Urinary bladder (tissue), 4 donors: ENCODE measurements around the gene CCDC7. TPM values are rescaled to one million over a fixed set of nuclear protein-coding genes. Genes with fewer than 3 reads are reported as not detected.
"Not testable (repeated sequence)": the region's sequence is repeated elsewhere in the genome, so short reads cannot be mapped to it uniquely, and the experiment has no call there.

ENCODE experiments used
- DNase-seq: peaks from one replicate; pipeline ENCODE4 v3.0.0-alpha.2; 2015; ENCODE audit errors: extremely low spot score
- H3K27ac ChIP-seq: one replicate; pipeline ENCODE4 v1.5.1; 2013; ENCODE audit warnings: low read depth, mild to moderate bottlenecking, moderate library complexity
- H3K36me3 ChIP-seq: one replicate; pipeline ENCODE4 v1.6.1; 2013; ENCODE audit warnings: mild to moderate bottlenecking, moderate library complexity; ENCODE audit not compliant: insufficient read depth
- H3K4me1 ChIP-seq: one replicate; pipeline ENCODE4 v1.6.1; 2013; ENCODE audit warnings: mild to moderate bottlenecking, moderate library complexity; ENCODE audit not compliant: insufficient read depth
- H3K4me3 ChIP-seq: one replicate; pipeline ENCODE4 v1.5.1; 2013; ENCODE audit warnings: low read depth, low read length
- WGBS: extraction: QIAGEN DNeasy Blood & Tissue Kit; methylation state at CpG from one replicate; pipeline ENCODE4 v1.1.7; 2013; 5-methylcytosine and 5-hydroxymethylcytosine counted together
- polyA plus RNA-seq: library from polyadenylated mRNA; stranded (reverse); fragments of 200-250 nt; gene quantifications from one replicate; pipeline ENCODE4 v1.2.3, GENCODE V29; 2013
- total RNA-seq: library from RNA; depleted of rRNA; stranded (reverse); fragments of >200 nt; gene quantifications from one replicate; pipeline ENCODE4 v1.2.3, GENCODE V29; 2014
- donor health status: healthy with polysubstance abuse.
- donor health status: healthy.

CCDC7 gene
- total and polyA plus RNA-seq, 2 donors: 1.2 to 109 TPM

- no peak overlapping the region for H3K27ac ChIP-seq
- no peak for DNase-seq
- H3K36me3 ChIP-seq: peaks cover 3% of the 10 kb centered on the region
- H3K4me3 ChIP-seq: no peak overlapping the region
- 95% methylated on average over 7 of the region's 7 CpGs for WGBS
- H3K4me1 ChIP-seq: no peaks in the 10 kb centered on the region
These were observed 102.3 kb downstream of the CCDC7 start for GRCh38 chr10:32548208-32548607.

DNA sequence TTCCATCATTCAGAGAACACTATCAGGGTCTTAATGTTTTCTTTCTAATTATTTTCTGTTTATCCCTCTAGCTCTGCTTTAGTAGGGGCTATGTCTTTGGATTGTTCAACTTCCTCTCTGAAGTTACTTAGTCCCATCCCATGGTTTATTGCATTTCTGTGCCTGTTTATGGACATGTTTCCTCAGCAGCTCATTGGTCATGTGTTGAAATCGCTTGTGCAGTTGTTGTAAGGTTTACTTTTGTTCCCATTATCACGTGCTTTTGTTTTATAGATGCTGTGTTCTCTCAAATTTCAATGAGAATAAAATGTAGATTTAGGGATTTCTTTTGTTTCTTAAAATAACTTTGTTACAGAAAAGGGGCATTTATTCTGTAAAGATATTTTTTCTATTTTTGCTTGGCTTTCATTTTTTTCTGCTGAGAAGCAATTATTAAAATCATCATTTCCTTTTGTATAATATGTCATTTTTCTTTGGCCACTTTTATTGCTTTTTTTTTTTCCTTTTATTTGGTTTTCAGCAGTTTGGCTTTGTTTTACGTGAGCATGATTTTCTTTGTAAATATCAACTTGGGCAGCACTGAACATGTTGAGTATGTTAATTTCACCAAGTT lies 110.9 kb downstream of the CCDC7 start:
- 73% methylated on average over 3 of the region's 3 CpGs for WGBS
- H3K36me3 ChIP-seq: no peaks in the 10 kb centered on the region
- H3K4me1 ChIP-seq: no peaks in the 10 kb centered on the region
- H3K27ac ChIP-seq: no peak overlapping the region
- no peak overlapping the region for H3K4me3 ChIP-seq
- no peak for DNase-seq

GRCh38 chr10:32562695-32563094 lies 116.8 kb downstream of the CCDC7 start:
- not testable (repeated sequence) for H3K36me3 ChIP-seq, H3K4me1 ChIP-seq, DNase-seq, H3K27ac ChIP-seq, H3K4me3 ChIP-seq

- no peak for DNase-seq
- H3K36me3 ChIP-seq: no peaks in the 10 kb centered on the region
- no peaks in the 10 kb centered on the region for H3K4me1 ChIP-seq
- no peak overlapping the region for H3K27ac ChIP-seq
- H3K4me3 ChIP-seq: no peak overlapping the region
These were observed 131.5 kb downstream of the CCDC7 start for GRCh38 chr10:32577448-32577847.

- Histone ChIP-seq H3K4me3 (no peak overlapping the region), H3K4me1 (no peaks in the 10 kb centered on the region), H3K27ac (no peak overlapping the region), H3K36me3 (no peaks in the 10 kb centered on the region)
- DNase-seq: no peak
- WGBS: 59% methylated on average over 2 of the region's 2 CpGs
These were observed 137.0 kb downstream of the CCDC7 start for GRCh38 chr10:32582946-32583345.

GRCh38 chr10:32598022-32598421 lies 152.1 kb downstream of the CCDC7 start:
- H3K36me3 ChIP-seq, H3K4me1 ChIP-seq, DNase-seq, H3K4me3 ChIP-seq, H3K27ac ChIP-seq: not testable (repeated sequence)
- WGBS: 89% methylated on average over 5 of the region's 5 CpGs

DNA sequence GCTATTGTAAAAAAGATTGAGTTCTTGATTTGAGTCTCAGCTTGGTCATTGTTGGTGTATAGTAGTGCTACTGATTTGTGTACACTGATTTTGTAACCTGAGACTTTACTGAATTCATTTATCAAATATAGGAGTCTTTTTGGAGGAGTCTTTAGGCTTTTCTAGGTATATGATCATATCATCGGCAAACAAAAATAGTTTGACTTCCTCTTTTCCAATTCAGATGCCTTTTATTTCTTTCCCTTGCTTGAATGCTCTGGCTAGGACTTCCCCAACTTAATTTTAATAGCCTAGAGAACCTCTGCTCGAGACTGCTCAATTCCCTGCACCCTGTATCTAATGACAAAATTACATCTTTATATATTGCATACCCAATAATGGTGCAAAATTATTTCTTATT lies 154.4 kb downstream of the CCDC7 start:
- 77% methylated on average over 2 of the region's 2 CpGs for WGBS
- no peak for DNase-seq
- H3K27ac ChIP-seq: no peak overlapping the region
- H3K4me3 ChIP-seq: no peak overlapping the region
- H3K4me1 ChIP-seq: no peaks in the 10 kb centered on the region
- H3K36me3 ChIP-seq: no peaks in the 10 kb centered on the region

DNA sequence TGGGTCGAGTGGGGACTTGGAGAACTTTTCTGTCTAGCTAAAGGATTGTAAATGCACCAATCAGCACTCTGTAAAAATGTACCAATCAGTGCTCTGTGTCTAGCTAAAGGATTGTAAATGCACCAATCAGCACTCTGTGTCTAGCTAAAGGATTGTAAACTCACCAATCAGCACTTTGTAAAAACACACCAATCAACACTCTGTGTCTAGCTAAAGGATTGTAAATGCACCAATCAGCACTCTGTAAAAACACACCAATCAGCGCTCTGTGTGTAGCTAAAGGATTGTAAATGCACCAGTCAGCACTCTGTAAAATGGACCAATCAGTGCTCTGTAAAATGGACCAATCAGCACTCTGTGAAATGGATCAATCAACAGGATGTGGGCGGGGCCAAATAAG lies 155.6 kb downstream of the CCDC7 start:
- not testable (repeated sequence) for DNase-seq, H3K4me1 ChIP-seq, H3K4me3 ChIP-seq, H3K27ac ChIP-seq, H3K36me3 ChIP-seq
- 85% methylated on average over 3 of the region's 3 CpGs for WGBS

DNA sequence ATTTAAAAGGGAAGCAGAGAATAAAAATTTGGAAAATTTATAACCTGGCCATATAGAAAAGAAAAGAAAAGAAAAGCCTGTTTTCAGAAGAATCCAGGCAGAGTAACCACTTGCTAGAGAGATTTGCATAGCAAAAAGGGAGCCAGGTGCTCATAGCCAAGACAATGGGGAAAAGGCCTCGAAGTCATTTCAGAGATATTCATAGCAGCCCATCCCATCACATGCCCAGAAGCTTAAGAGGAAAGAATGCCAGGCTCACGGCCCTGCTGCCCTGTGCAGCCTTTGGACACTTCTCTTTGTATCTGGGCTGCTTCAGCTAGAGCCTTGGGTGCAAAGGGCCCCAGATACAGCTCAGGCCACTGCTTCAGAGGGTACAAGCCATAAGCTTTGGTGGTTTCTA lies 159.8 kb downstream of the CCDC7 start:
- no peaks in the 10 kb centered on the region for H3K36me3 ChIP-seq
- 84% methylated on average over 2 of the region's 2 CpGs for WGBS
- DNase-seq: no peak
- no peak overlapping the region for H3K27ac ChIP-seq
- no peak overlapping the region for H3K4me3 ChIP-seq
- no peaks in the 10 kb centered on the region for H3K4me1 ChIP-seq

DNA sequence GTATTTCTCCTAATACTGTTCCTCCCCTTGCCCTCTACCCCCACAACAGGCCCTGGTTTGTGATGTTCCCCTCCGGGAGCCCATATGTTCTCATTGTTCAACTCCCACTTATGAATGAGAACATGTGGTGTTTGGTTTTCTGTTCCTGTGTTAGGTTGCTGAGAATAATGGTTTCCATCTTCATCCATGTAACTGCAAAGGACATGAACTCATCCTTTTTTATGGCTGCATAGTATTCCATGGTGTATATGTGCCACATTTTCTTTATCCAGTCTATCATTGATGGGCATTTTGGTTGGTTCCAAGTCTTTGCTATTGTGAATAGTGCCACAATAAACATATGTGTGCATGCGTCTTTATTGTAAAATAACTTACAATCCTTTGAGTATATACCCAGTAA lies 164.6 kb downstream of the CCDC7 start:
- not testable (repeated sequence) for H3K4me1 ChIP-seq, H3K27ac ChIP-seq, H3K36me3 ChIP-seq, DNase-seq, H3K4me3 ChIP-seq
- 96% methylated on average over 2 of the region's 2 CpGs for WGBS

DNA sequence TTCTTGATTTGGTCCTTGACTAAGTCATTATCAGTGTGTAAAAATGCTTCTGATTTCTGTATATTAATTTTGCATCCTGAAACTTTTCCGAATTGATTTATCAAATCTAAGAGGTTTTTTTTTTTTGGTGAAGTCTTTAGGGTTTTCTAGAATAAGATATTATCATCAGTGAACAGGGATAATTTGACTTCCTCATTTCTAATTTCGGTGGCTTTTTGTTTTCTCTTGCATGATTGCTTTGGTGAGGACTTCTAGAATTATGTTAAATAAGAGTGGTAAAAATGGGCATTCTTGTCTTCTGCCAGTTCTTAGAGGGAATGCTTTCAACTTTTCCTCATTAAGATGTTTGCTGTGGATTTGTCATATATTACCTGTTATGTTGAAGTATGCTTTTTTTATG lies 170.5 kb downstream of the CCDC7 start:
- Histone ChIP-seq H3K36me3 (peaks cover 2% of the 10 kb centered on the region), H3K27ac (no peak overlapping the region), H3K4me3 (no peak overlapping the region), H3K4me1 (no peaks in the 10 kb centered on the region)
- 90% methylated on average over 2 of the region's 2 CpGs for WGBS
- DNase-seq: no peak

- H3K27ac ChIP-seq: no peak overlapping the region
- DNase-seq: no peak
- H3K36me3 ChIP-seq: peaks cover 2% of the 10 kb centered on the region
- no peak overlapping the region for H3K4me3 ChIP-seq
- H3K4me1 ChIP-seq: no peaks in the 10 kb centered on the region
These were observed 172.5 kb downstream of the CCDC7 start for GRCh38 chr10:32618482-32618881.

DNA sequence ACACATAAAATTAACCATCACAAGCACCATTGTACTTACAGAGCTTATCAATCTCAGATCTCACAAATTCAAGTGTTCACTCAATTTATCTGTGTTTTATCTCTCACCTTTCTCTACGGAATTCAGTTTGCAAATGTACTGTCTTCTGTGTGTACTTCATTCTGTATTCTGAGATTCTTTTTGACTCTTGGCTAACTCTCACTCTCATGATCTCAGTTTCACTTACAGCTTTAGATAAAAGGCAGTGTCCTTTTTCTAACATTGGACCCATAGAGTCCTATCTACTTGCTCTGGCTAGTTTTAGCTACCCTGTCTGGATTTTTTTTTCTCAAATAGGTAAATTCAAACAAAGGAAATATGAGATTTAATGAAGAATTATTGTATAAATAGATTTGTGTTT lies 176.0 kb downstream of the CCDC7 start:
- Histone ChIP-seq H3K27ac (no peak overlapping the region), H3K36me3 (no peaks in the 10 kb centered on the region), H3K4me1 (no peaks in the 10 kb centered on the region), H3K4me3 (no peak overlapping the region)
- DNase-seq: no peak
- 75% methylated on average over 1 of the region's 1 CpG for WGBS

GRCh38 chr10:32622409-32622808 lies 176.5 kb downstream of the CCDC7 start:
- Histone ChIP-seq H3K27ac (no peak overlapping the region), H3K4me1 (no peaks in the 10 kb centered on the region), H3K36me3 (no peaks in the 10 kb centered on the region), H3K4me3 (no peak overlapping the region)
- no peak for DNase-seq
- WGBS: 89% methylated on average over 2 of the region's 2 CpGs

- no peaks in the 10 kb centered on the region for H3K36me3 ChIP-seq
- H3K4me3 ChIP-seq: no peak overlapping the region
- H3K4me1 ChIP-seq: no peaks in the 10 kb centered on the region
- H3K27ac ChIP-seq: no peak overlapping the region
- WGBS: 46% methylated on average over 1 of the region's 1 CpG
- DNase-seq: no peak
These were observed 181.2 kb downstream of the CCDC7 start for GRCh38 chr10:32627183-32627582.
